ENCODE measurements around the gene PPM1L. TPM values are rescaled to one million over a fixed set of nuclear protein-coding genes. Genes with fewer than 3 reads are reported as not detected.

PPM1L gene
- total RNA-seq (2022; extraction: Qiagen RNA extraction), result 0.42 to 0.78 TPM (median 0.59 TPM) in 5 replicates

DNA sequence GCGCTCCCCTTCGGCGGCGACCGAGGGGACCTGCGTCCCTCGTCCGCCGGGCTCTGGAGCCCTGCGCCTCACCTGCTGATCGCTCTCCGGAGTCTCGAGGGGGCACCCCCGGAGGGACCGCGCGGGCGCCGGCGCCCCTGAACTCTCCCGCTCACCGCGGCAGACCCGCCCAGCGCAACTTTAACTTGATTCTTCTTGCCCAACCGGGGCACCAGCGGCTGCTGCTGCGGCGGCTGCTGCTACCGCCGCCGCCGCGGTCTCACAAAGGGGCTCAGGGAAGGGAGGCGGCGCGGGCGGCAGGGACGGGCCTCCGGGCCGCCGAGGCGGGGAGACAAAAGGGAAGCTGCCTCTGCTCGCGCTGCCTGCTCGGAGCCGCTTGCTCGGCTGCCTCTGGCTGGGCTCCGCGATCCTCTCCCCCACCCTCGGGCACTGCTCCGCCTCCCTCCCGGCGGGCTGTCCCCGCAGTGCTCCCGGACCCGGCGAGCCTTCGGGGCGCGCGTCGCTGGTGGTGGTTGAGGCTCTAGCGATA is at the start of gene PPM1L:
Gene PPM1L (plus strand): TSS at position 456 of the 529 bp plus-strand sequence.

DNA sequence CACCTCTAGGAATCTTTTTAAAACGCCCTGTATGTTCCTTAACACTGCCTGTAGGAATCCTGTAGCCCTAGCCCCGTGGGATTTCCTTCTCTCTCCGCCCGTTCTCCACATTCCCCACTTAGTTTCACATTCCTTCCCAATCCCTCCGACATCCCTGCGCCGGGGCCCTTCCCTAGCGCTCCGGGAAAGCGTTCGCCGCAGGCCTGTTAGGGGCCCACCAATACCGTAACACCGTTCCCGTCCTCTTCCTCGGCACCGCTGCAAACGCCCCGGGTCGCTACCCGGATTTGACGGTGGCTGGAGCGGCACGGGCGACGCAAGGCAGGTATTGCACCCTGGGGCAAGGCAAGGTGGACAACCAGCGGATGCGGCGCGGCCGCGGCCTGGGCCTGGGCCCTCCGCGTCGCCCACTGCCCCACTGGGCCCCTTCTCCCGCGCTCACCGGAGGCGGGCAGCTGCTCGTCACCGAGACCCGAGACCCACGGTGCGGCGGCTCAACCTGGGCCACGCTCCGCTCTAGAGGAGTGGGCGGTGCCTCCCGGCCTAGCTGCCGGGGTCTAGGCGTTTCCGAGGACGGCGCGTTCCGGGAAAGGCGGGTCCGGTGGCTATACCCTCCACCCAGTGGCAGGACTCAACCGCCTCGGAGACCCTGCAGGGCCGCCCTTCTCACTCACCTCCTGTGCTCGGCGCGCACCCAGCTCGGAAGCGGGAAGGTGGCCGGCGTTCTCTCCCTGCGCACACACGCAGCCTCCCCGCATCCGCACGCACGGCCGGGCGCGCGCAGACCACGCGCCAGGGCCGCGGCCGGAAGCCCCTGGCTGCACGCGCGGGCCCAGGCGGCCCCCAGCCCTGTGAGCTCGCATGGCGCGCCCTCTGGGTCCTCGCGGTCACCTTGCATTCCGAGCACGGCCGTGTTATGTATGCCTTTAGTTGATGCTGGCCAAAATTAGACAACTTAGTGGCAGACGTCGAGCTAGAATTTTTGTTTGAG is 348.8 kb downstream of the PPM1L start, which contains the start of gene B3GALNT1:
Gene B3GALNT1 (minus strand): TSS at position 789 of the 991 bp plus-strand sequence. CDS start 18,595 bp downstream, outside the sequence.

Other genes starting within 250 kb of the PPM1L start
- 28.9 to 31.6 TPM (median 30.3 TPM) in 5 replicates for gene KPNA4, start 190.7 kb upstream of the PPM1L start, total RNA-seq (2022; extraction: Qiagen RNA extraction)
- 0.22 to 0.58 TPM (median 0.40 TPM) in 5 replicates for gene ARL14, start 79.1 kb upstream of the PPM1L start, total RNA-seq (2022; extraction: Qiagen RNA extraction)